HL-60/S4 treated with retinoic acid at 250 ng/mL for 4 days and 3 days (cell line): Measurements from ENCODE around the gene DNAH11.
"Not testable (repeated sequence)": the region's sequence is repeated elsewhere in the genome, so short reads cannot be mapped to it uniquely, and the experiment has no call there.

ENCODE experiments used
- in situ Hi-C: fragments of 300-500 bp; cut with MboI; formaldehyde crosslinking; loops from 2 replicates; pipeline ENCODE4 v1.7.0; 2022; ENCODE audit warnings: low sequenced_read_pairs

Gene DNAH11

DNA sequence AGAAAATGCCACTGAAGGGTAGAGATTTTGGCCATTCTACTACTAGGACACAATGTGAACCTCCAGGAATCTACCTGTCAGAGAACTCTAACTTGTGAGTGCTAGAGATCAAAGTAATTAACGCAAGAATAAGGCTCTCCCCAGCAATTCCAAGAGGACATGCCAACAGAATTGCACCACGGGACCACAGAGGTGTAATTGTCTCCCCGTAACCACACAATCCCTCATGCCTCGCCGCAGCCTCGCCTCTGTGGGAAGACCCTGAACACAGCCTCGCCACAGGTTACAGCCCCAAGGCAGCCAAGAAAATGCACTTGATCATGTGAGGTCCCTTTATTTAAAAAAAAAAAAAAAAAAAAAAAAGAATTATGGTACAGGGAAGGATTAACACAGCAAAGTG lies 373.3 kb downstream of the DNAH11 start:
- in situ Hi-C loops, result no loop called here

- in situ Hi-C loops, result no loop called here
These were observed 373.8 kb downstream of the DNAH11 start for GRCh38 chr7:21916629-21917028.

DNA sequence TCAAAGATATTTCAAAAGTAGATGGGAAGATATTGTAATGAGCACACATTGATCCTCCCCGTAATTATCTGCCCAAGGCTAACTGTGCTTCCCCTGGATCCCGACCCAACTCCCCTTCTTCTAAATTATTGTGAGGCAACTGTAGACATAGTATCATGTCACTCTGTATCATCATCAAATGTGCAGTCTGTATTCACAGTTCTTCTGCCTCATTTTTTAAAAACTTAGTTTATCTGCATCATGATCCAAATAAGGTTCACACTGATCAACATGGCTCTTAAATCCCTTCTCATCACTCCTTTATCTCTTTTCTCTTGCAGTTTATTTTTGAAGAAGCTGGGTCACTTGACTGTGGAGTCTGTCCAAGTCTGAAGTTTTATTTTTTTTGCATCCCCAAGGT lies 375.4 kb downstream of the DNAH11 start:
- in situ Hi-C loops, result no loop called here

DNA sequence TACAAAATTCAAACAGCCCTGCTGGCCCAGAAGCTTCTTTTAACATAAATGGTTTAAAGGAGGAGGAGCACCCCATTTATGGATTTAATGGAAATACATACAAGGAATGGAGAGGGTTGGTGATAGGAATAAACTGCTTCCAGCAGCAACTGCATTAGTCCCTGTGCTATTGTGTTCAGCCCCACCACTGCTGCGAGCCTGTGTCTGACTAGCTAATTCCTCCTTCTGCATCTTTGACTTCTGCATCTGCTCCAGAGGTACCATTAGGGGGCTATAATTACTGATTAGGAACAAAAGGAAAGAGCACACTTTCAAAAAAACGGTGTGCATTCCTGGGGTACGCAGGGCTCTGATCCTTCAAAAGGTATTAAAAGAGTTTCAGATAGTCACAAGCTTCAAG lies 378.1 kb downstream of the DNAH11 start:
- in situ Hi-C loops, result no loop called here

GRCh38 chr7:21922605-21923004 lies 379.8 kb downstream of the DNAH11 start:
- in situ Hi-C loops, result no loop called here

DNA sequence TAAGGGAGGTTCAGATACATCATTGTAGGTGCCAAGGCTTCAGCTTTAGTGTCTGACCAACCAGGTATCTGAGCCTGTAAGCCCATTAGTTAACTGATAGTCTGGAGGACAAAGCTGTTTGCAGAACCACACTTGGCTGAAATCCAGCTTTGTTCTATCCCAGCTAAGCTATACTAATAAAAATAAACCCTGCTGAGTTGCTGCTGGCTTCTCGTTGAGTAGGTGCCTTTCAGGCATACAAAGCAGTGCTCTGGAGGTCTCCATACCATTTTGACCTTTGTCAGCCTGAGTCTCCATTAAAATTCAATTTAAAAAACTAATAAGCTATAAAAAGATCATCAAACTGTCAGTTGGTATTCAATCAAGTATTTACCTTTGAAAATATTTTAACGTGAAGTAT lies 380.8 kb downstream of the DNAH11 start:
- in situ Hi-C loops, result no loop called here

DNA sequence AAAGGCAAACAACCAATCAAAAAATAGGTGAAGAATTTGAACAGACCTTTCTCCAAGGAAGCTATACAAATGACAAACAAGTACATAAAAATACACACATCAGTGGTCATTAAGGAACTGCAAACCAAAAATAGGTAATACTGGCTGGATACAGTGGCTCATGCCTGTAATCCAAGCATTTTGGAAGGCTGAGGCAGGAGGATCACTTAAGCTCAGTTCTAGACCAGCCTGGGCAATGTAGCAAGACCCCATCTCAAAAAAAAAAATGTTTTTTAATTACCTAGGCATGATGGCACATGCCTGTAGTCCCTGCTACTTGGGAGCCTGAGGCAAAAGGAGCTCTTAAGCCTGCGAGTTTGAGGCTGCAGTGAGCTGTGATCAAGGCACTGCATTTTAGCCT lies 383.6 kb downstream of the DNAH11 start:
- in situ Hi-C loops, result no loop called here

- in situ Hi-C loops, result no loop called here
These were observed 384.9 kb downstream of the DNAH11 start for GRCh38 chr7:21927693-21928092.

GRCh38 chr7:21933293-21933692 lies 390.5 kb downstream of the DNAH11 start:
- in situ Hi-C loops, result not testable (repeated sequence)

- in situ Hi-C loops, result no loop called here
These were observed 392.0 kb downstream of the DNAH11 start for GRCh38 chr7:21934808-21935207.

GRCh38 chr7:21938463-21938862 lies 395.6 kb downstream of the DNAH11 start:
- in situ Hi-C loops, result no loop called here

DNA sequence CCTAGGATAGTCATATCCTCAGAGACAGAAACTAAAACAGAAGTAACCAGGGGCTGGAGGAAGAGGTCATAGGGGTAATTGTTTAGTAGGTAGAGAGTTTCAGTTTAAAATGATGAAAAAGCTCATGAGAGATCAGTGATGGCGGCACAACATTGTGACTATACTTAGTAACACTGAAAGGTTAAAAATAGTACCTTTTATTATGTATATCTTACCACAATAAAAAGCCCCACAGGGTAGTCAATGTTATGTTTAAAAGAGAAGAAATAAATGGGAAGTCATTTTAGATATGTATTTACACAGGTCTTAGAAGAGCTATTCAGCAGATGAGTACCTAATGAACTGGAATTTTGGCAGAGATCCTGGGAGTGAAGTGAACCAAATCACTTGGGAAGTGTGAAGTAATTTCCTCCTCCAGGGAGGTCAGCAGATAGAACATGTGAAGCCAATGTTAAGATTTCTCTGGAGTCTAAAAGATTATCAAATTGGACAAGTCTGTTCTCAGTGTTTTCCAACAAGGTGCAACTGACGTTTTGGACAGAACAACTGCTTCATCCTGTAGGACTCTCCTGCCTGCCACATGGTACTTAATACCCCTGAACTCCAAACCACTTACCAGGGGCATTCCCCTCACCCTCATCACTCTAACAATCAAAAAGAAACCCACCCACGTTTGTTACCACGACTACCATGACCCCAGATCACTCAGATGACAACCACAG lies 396.5 kb downstream of the DNAH11 start:
- in situ Hi-C loops, result no loop called here

- in situ Hi-C loops, result no loop called here
These were observed 397.1 kb downstream of the DNAH11 start for GRCh38 chr7:21939858-21940372.

DNA sequence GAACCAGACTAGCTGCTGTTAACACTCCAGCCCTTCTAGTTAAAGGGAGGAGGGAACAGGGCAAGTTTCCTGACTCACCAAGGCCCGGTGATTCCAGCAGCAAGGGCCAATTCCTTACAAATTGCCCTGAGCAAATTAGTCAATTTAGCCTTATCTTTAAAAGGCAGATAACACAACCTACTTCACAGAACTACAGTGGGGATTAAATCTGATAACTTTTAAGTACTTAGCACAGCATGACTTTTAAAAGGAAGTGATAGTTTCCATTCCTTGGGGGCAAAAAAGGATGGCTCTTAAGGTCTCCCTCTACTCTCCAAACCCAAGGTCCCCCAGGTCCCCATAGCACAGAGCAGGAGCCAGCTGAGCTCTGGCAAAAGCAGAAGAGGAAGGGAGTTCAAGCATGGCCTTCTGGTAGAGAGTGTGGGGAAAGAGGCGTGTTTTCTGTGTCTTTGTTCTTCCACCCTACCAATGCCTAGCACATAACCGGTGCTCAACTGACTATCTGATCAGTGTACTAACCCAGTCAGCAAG lies 398.8 kb downstream of the DNAH11 start:
- in situ Hi-C loops, result no loop called here

DNA sequence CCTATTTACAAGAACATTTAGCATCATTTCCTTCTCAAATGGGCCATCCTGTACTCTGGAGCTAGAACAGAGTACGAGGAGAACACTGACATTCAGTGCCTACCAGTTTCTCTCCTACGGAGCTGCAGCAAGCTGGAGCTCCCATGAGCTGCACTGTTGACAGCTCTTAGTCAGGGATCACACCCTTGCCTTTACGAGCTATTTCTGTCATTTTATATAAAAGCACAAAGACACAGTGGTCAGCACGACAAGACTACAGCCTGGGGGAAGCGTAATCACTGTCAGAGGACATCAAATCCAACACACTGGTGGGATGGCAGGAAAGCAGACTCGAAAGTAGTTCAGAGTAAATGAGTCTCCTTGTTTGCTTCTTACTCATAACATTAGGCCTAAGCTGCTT lies 400.1 kb downstream of the DNAH11 start:
- in situ Hi-C loops, result no loop called here

GRCh38 chr7:21943436-21943835 lies 400.6 kb downstream of the DNAH11 start:
- in situ Hi-C loops, result no loop called here

DNA sequence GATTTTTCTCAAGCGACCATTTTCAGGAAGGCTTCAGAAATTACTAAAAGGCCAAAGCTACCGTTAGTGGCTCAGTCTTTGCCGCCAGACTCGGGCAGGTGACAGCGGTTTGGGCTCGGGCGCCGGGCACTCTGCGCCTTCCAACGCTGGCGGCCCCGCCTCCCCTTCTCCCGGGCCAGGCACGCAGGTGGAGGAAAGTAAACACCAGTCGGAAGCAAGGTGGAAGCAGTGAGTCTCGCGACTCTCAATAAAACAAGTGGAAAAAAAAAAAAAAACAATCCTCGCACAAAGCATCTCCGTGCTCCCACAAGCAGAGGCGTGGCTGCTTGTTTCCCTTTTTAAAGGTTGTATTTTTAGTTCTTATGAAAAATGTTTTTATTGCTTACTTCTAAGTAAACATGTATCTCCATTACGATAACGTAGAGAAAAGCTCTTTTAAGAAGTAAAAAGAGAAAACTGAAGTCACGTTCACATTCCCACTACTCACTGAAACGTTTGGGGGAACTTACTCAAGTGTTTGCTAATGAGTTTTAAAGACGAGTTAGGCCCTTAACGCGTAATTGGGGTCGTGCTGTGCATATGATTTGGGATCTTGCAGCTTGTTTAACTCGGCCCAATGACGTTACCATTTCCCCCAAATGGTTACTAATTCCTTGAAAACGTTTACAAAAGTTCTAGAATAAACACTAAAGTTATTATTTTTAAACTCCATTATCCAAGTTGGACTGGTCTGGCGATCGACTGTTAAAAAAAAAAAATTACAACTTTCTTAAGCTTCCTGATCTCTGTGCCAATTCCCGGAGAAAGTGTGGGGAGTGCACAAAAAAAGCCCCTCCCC lies 402.0 kb downstream of the DNAH11 start:
- in situ Hi-C loops, result no loop called here

- in situ Hi-C loops, result no loop called here
These were observed 402.8 kb downstream of the DNAH11 start, which contains the start of gene CDCA7L for GRCh38 chr7:21945454-21946221. CDCA7L (minus strand) TSS chr7:21945899; CDS start chr7:21945804, 95 bp downstream.

GRCh38 chr7:21946222-21946709 lies 403.4 kb downstream of the DNAH11 start:
- in situ Hi-C loops, result no loop called here

DNA sequence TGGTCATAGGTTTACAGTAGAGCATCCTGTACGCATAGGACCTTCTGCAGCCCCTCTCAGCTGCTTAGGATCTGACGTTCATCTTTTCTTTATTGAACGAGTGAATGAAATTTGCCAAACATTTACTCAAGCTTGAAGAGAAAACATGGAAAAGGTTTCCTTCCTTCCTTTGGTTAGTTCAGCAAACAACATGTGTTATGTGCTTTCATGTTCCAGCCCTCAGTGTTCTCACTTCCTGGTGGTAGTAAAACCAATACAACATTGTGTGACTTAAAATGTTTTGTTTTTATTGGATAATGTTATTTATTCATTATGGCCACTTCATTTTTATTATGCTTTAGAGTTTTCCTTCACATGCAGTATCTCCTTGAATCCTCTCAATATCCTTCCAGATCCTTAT lies 404.2 kb downstream of the DNAH11 start:
- in situ Hi-C loops, result no loop called here

DNA sequence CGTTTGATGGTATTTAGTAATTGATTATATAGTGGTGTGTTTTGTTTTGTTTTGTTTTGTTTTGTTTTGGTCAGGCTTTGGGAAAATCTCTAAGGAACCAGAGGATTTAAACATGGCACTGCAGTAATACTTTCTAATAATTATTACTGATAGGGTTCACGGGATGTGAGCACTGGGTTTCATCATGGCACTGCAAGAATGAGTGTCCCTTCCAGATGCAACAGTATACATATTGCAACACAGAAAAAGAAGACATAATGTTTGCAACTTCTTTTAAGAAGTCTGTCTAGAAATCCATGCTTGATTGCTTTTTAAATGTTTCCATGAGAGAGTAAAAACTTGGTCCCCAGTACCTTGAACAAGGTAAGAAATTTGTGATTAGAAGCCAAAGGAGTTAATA lies 405.1 kb downstream of the DNAH11 start:
- in situ Hi-C loops, result no loop called here
